H9 (cell line): Measurements from ENCODE around the gene GTPBP4. TPM values are rescaled to one million over a fixed set of nuclear protein-coding genes. Genes with fewer than 3 reads are reported as not detected.

ENCODE experiments used
- DNase-seq: peaks from one replicate; pipeline ENCODE4 v3.0.0-alpha.2; 2017
- H2AFZ ChIP-seq: one replicate; pipeline ENCODE4 v1.6.1; 2013; ENCODE audit warnings: mild to moderate bottlenecking, low read length, control low read depth, moderate library complexity
- H2AK5ac ChIP-seq: 2 replicates; pipeline ENCODE4 v1.6.1; 2013; ENCODE audit warnings: low read length, control low read depth, mixed read lengths; ENCODE audit not compliant: insufficient read length
- H2BK120ac ChIP-seq: one replicate; pipeline ENCODE4 v1.6.1; 2013; ENCODE audit warnings: low read depth, mild to moderate bottlenecking, low read length, control low read depth, inconsistent platforms; ENCODE audit not compliant: poor library complexity, severe bottlenecking
- H2BK12ac ChIP-seq: 2 replicates; pipeline ENCODE4 v1.6.1; 2013; ENCODE audit warnings: low read length, control low read depth, mixed read lengths, low read depth; ENCODE audit not compliant: insufficient read length
- H2BK15ac ChIP-seq: 2 replicates; pipeline ENCODE4 v1.6.1; 2013; ENCODE audit warnings: low read depth, low read length, control low read depth
- H2BK20ac ChIP-seq: one replicate; pipeline ENCODE4 v1.6.1; 2013; ENCODE audit warnings: low read depth, mild to moderate bottlenecking, low read length, control low read depth, inconsistent platforms; ENCODE audit not compliant: poor library complexity, severe bottlenecking
- H2BK5ac ChIP-seq: 2 replicates; pipeline ENCODE4 v1.6.1; 2013; ENCODE audit warnings: low read length, control low read depth, mixed read lengths; ENCODE audit not compliant: insufficient read length
- H3K14ac ChIP-seq: 2 replicates; pipeline ENCODE4 v1.6.1; 2013; ENCODE audit warnings: low read length, control low read depth; ENCODE audit not compliant: insufficient read depth
- H3K18ac ChIP-seq: 2 replicates; pipeline ENCODE4 v1.6.1; 2013; ENCODE audit warnings: low read depth, mild to moderate bottlenecking, mixed read lengths, low read length, control low read depth; ENCODE audit not compliant: insufficient read length
- H3K23ac ChIP-seq: 2 replicates; pipeline ENCODE4 v1.6.1; 2013; ENCODE audit warnings: low read length, control low read depth, mixed read lengths, low read depth; ENCODE audit not compliant: insufficient read length
- H3K23me2 ChIP-seq: 2 replicates; pipeline ENCODE4 v1.6.1; 2013; ENCODE audit warnings: low read depth, mild to moderate bottlenecking, mixed read lengths, low read length, control low read depth; ENCODE audit not compliant: insufficient read length, poor library complexity, severe bottlenecking
- H3K27ac ChIP-seq: 2 replicates; pipeline ENCODE4 v1.5.1; 2013; ENCODE audit warnings: low read length, control low read depth, mixed read lengths, low read depth; ENCODE audit not compliant: insufficient read length
- H3K27me3 ChIP-seq: 2 replicates; pipeline ENCODE4 v1.6.1; 2013; ENCODE audit warnings: low read length, control low read depth, inconsistent platforms; ENCODE audit not compliant: insufficient read depth
- H3K4ac ChIP-seq: 2 replicates; pipeline ENCODE4 v1.6.1; 2013; ENCODE audit warnings: low read depth, mild to moderate bottlenecking, control low read depth, inconsistent platforms, low read length, moderate library complexity
- H3K4me1 ChIP-seq: 2 replicates; pipeline ENCODE4 v1.6.1; 2013; ENCODE audit warnings: low read length, control low read depth, inconsistent platforms; ENCODE audit not compliant: insufficient read depth
- H3K4me2 ChIP-seq: 2 replicates; pipeline ENCODE4 v1.6.1; 2013; ENCODE audit warnings: low read length, control low read depth, mixed read lengths; ENCODE audit not compliant: insufficient read length, insufficient read depth
- H3K56ac ChIP-seq: 2 replicates; pipeline ENCODE4 v1.6.1; 2013; ENCODE audit warnings: low read depth, mild to moderate bottlenecking, mixed read lengths, low read length, control low read depth; ENCODE audit not compliant: insufficient read length
- H3K79me1 ChIP-seq: 2 replicates; pipeline ENCODE4 v1.6.1; 2013; ENCODE audit warnings: low read depth, mild to moderate bottlenecking, moderate library complexity, low read length, control low read depth, inconsistent platforms; ENCODE audit not compliant: insufficient read depth, poor library complexity, severe bottlenecking
- H3K79me2 ChIP-seq: 2 replicates; pipeline ENCODE4 v1.6.1; 2013; ENCODE audit warnings: low read length, control low read depth, inconsistent platforms; ENCODE audit not compliant: insufficient read depth
- H3K9ac ChIP-seq: 2 replicates; pipeline ENCODE4 v1.6.1; 2013; ENCODE audit warnings: low read length, control low read depth, mixed read lengths; ENCODE audit not compliant: insufficient read length; ENCODE audit errors: extremely low read depth
- H3K9me3 ChIP-seq: one replicate; pipeline ENCODE4 v1.6.1; 2013; ENCODE audit warnings: low read depth, low read length, inconsistent platforms; ENCODE audit not compliant: control insufficient read depth
- H3T11ph ChIP-seq: one replicate; pipeline ENCODE4 v1.6.1; 2013; ENCODE audit warnings: mild to moderate bottlenecking, low read length, control low read depth, inconsistent platforms
- H4K20me1 ChIP-seq: one replicate; pipeline ENCODE4 v1.6.1; 2013; ENCODE audit not compliant: control insufficient read depth, insufficient read length, insufficient read depth
- H4K5ac ChIP-seq: 2 replicates; pipeline ENCODE4 v1.6.1; 2013; ENCODE audit warnings: low read depth, mild to moderate bottlenecking, mixed read lengths, low read length, control low read depth; ENCODE audit not compliant: insufficient read length
- H4K8ac ChIP-seq: replicated peaks from 2 replicates; pipeline ENCODE4 v1.6.1; 2013; ENCODE audit warnings: low read length, control low read depth, mixed read lengths, low read depth; ENCODE audit not compliant: insufficient read length
- H4K91ac ChIP-seq: 2 replicates; pipeline ENCODE4 v1.6.1; 2013; ENCODE audit warnings: low read depth, mild to moderate bottlenecking, moderate library complexity, mixed read lengths, low read length, control low read depth; ENCODE audit not compliant: insufficient read length
- H3K27ac Mint-ChIP-seq, 3 experiments: 2 replicates in 2 of 3; 3 replicates in 1 of 3; pipeline ENCODE4 v1.8.0; 2020 to 2021; ENCODE audit warnings: mixed read lengths in 3 of 3, mild to moderate bottlenecking in 1 of 3, moderate library complexity in 1 of 3
- H3K27me3 Mint-ChIP-seq: 2 replicates; pipeline ENCODE4 v1.8.0; 2021; ENCODE audit warnings: low read depth, mild to moderate bottlenecking, moderate library complexity, mixed read lengths
- H3K36me3 Mint-ChIP-seq, 3 experiments: 2 replicates in 2 of 3; 3 replicates in 1 of 3; pipeline ENCODE4 v1.8.0; 2020 to 2021; ENCODE audit warnings: low read depth in 3 of 3, mixed read lengths in 3 of 3; ENCODE audit not compliant: insufficient read depth in 1 of 3
- H3K4me1 Mint-ChIP-seq, 2 experiments: 2 replicates each; pipeline ENCODE4 v1.8.0; 2020; ENCODE audit warnings: mixed read lengths in 2 of 2
- H3K4me3 Mint-ChIP-seq, 2 experiments: 2 replicates in 1 of 2; 3 replicates in 1 of 2; pipeline ENCODE4 v1.8.0; 2020 to 2021; ENCODE audit warnings: mild to moderate bottlenecking in 2 of 2, mixed read lengths in 2 of 2, moderate library complexity in 1 of 2
- H3K9me3 Mint-ChIP-seq, 2 experiments: 2 replicates in 1 of 2; 3 replicates in 1 of 2; pipeline ENCODE4 v1.8.0; 2020; ENCODE audit warnings: mild to moderate bottlenecking in 2 of 2, mixed read lengths in 2 of 2, moderate library complexity in 1 of 2
- WGBS: extraction: QIAGEN DNeasy Blood & Tissue Kit; methylation state at CpG from one replicate; pipeline ENCODE4 v1.1.7; 2013; ENCODE audit warnings: missing lambda C conversion rate, low lambda C conversion rate, mixed read lengths; ENCODE audit not compliant: insufficient read length; ENCODE audit errors: extremely low coverage; 5-methylcytosine and 5-hydroxymethylcytosine counted together
- total RNA-seq: library from RNA; stranded (reverse); gene quantifications from 2 replicates; pipeline ENCODE4 v1.2.1, GENCODE V29; 2021
- TF ChIP-seq, protein P1 (sequence below): fragments of 200-600 bp; sonication (generic); conservative IDR thresholded peaks from 3 replicates; pipeline ENCODE4 v1.8.0; 2021; ENCODE audit warnings: antibody characterized with exemption, mild to moderate bottlenecking

Gene GTPBP4
- total RNA-seq, 1 experiment from 2014 or later = 134 TPM

DNA sequence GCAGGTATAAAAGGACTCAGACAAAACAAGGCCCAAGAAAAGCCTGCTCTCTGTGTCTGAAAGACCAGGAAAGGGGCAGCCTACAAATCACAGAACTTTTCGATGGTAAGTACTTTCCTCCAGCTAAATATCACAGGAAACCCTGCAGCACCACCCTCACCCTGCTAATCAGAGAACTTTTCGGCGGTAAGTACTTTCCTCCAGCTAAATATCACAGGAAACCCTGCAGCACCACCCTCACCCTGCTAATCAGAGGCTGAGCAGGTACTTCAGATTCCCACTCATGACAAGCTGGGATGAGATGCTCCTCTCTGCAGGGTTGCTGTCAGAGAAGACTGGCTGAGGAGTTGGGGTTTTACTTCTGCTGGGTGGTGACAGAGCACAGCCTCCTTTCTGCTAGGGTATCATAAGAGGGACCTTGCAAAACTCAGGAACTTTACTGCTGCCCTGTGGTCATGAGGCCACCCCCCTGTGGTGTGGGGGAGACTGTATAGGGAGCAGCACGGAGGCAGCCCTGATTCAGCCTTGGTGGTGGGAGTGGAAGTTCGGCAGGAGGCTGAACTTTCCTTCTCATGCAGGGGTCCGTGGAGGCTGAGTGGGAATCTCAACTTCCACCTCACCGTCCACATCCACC lies 75.1 kb downstream of the GTPBP4 start:
- Histone ChIP-seq H3K9me3 (no peaks in the 10 kb centered on the region), H2BK120ac (no peak overlapping the region), H3K4me1 (no peaks in the 10 kb centered on the region), H2BK12ac (no peak overlapping the region), H3T11ph (no peak overlapping the region), H3K27me3 (no peaks in the 10 kb centered on the region), H3K79me2 (peaks cover 9% of the 10 kb centered on the region; the same call in 1 of the 2 replicates), H3K9ac (no peak overlapping the region), H4K5ac (no peak overlapping the region), H3K18ac (no peak overlapping the region), H2AK5ac (no peak overlapping the region), H3K4me2 (no peak overlapping the region), H3K56ac (no peak overlapping the region), H3K27ac (no peak overlapping the region), H2BK20ac (no peak overlapping the region), H2BK15ac (no peak overlapping the region), H2BK5ac (no peak overlapping the region), H3K14ac (no peak overlapping the region), H2AFZ (no peak overlapping the region), H4K8ac (no peak overlapping the region), H3K79me1 (peaks cover 13% of the 10 kb centered on the region), H3K4ac (no peak overlapping the region), H3K23me2 (no peaks in the 10 kb centered on the region), H4K91ac (no peak overlapping the region), H3K23ac (no peak overlapping the region), H4K20me1 (no peaks in the 10 kb centered on the region)
- no CpG with 5 or more reads among the region's 7 CpGs for WGBS
- H3K4me3 Mint-ChIP-seq = no peak overlapping the region
- no peaks in the 10 kb centered on the region for H3K27me3 Mint-ChIP-seq
- H3K27ac Mint-ChIP-seq = no peak overlapping the region
- no peak for DNase-seq
- no peaks in the 10 kb centered on the region; a peak in 1 of 7 replicates for H3K36me3 Mint-ChIP-seq
- TF ChIP-seq, protein P1, sequence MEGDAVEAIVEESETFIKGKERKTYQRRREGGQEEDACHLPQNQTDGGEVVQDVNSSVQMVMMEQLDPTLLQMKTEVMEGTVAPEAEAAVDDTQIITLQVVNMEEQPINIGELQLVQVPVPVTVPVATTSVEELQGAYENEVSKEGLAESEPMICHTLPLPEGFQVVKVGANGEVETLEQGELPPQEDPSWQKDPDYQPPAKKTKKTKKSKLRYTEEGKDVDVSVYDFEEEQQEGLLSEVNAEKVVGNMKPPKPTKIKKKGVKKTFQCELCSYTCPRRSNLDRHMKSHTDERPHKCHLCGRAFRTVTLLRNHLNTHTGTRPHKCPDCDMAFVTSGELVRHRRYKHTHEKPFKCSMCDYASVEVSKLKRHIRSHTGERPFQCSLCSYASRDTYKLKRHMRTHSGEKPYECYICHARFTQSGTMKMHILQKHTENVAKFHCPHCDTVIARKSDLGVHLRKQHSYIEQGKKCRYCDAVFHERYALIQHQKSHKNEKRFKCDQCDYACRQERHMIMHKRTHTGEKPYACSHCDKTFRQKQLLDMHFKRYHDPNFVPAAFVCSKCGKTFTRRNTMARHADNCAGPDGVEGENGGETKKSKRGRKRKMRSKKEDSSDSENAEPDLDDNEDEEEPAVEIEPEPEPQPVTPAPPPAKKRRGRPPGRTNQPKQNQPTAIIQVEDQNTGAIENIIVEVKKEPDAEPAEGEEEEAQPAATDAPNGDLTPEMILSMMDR = no peak
- no peaks in the 10 kb centered on the region for H3K9me3 Mint-ChIP-seq
- peaks cover 0 to 9% of the 10 kb centered on the region in 2 experiments; a peak in 3 of 4 replicates for H3K4me1 Mint-ChIP-seq
